PFSK-1 (cell line): ENCODE data around the gene DAPL1.

Source experiments
- FOXP2 ChIP-seq: optimal IDR thresholded peaks from 2 replicates; pipeline ENCODE3; 2011; ENCODE audit warnings: borderline replicate concordance, control low read depth, inconsistent platforms; ENCODE audit not compliant: insufficient read depth; ENCODE audit errors: extremely low read length, extremely low read depth
- POLR2AphosphoS5 ChIP-seq: IDR thresholded peaks from 2 replicates; pipeline ENCODE4 v1.6.1; 2012; ENCODE audit warnings: low read depth, mild to moderate bottlenecking, control low read depth, low read length, moderate library complexity
- REST ChIP-seq, 2 experiments: IDR thresholded peaks; 2 replicates each; pipeline versions ENCODE4 v1.6.1 to v1.8.0; 2011 to 2012; ENCODE audit warnings: low read depth in 2 of 2, low read length in 2 of 2, control low read depth in 1 of 2, inconsistent platforms in 1 of 2, mild to moderate bottlenecking in 1 of 2, moderate library complexity in 1 of 2; ENCODE audit not compliant: insufficient read depth in 1 of 2
- SIN3A ChIP-seq: IDR thresholded peaks from 2 replicates; pipeline ENCODE4 v1.6.1; 2012; ENCODE audit warnings: mild to moderate bottlenecking, low read length, moderate library complexity, borderline replicate concordance; ENCODE audit not compliant: insufficient read depth
- TAF1 ChIP-seq: IDR thresholded peaks from 2 replicates; pipeline ENCODE4 v1.6.1; 2012; ENCODE audit warnings: low read length, control low read depth, borderline replicate concordance; ENCODE audit not compliant: insufficient read depth

Gene DAPL1

GRCh38 chr2:158750458-158751125 is 44.5 kb upstream of the DAPL1 start:
- TF ChIP-seq REST (IDR thresholded peaks at IDR 0.05; ENCODE audit: insufficient read depth in 1 of 2, low read depth in 2 of 2, low read length in 2 of 2) (no peak), FOXP2 (no peak), SIN3A (no peak), POLR2AphosphoS5 (no peak), TAF1 (no peak)

DNA sequence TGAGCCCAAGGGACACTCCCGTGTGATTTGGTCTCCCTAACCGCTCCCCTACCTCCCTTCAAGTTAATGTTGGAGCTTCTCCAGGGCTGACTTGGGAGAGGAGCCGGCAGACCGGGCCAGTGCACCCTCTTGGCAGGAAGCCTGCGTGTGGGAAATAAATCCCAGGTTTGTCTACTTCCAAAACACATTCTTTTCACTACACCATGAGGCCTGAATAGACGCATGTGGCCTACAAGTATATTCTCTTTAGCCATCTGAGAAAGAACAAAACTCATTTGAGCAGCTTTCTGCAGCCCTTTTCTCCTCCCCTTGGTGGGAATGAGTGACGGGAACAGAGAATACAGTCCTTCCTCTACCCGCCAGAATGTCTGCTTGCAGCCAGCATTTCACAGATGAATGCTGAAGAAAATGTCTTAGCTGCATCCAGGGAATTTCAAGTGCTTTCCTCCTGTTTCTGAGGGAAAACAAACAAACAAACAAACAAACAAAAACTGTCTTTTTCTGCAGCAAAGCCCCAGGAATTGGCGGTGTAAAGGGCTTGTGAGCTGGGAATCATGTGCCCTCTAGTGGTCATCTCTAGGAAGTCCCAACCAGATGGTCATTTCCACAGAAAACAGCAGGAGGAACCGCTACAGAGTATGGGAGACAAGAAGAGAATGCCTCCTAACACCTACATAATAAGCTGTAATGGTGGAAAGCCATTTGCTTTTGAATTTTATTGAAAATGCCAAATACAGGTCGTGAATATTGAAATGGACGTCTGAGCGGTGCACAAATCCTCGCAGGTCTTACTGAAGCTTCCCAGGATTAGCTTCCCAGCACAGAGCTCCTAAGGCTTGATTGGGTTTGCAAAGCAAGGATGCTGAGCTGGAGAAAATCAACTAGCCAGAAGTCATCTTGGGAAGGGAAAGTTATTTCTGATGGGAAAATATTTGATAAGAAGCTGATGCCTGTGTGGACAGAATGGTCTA is 41.2 kb upstream of the DAPL1 start:
- no peak for TF ChIP-seq TAF1
- TF ChIP-seq REST (IDR thresholded peaks at IDR 0.05; ENCODE audit: insufficient read depth in 1 of 2, low read depth in 2 of 2, low read length in 2 of 2) = no peak
- TF ChIP-seq SIN3A = no peak
- TF ChIP-seq POLR2AphosphoS5 = no peak
- no peak for TF ChIP-seq FOXP2

DNA sequence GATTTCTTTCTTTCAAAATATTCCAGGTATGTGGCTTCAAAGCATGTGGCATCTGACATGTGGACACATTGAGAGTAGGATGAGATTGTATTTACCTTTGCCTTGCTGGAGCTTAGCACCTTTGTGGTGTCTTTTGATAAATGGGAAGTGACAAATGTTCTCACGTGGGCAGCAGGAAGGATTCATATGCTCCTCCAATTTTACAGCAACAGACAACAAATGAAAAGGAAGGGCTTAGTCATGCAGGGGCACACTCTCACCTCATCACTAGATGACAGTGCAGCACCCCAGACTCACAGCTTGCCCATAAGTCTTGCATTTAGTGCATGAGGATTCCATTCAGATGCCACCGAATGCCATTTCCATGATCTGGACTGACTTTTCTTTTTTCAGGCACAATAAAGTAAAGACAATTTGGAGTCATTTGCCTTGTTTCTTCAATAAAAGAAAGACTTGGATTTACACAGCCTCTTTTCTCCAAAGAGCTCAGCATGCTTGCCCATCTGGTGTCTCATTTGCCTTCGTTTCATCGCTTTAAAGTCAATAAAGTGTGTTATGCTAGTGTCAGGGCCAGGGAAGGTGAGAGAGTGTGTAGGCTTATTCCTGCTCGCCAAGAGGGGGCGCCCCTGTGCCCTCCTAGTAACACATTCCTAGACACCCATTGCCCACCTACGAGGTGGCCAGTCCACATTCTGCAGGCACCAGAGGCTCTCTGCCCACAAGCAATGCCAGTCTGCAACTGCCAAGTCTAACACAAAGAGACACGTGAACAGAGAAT is 39.6 kb upstream of the DAPL1 start:
- TF ChIP-seq FOXP2 = no peak
- TF ChIP-seq REST (IDR thresholded peaks at IDR 0.05; ENCODE audit: insufficient read depth in 1 of 2, low read depth in 2 of 2, low read length in 2 of 2) = no peak
- no peak for TF ChIP-seq SIN3A
- TF ChIP-seq TAF1 = no peak
- TF ChIP-seq POLR2AphosphoS5 = no peak

GRCh38 chr2:158756331-158756730 is 38.8 kb upstream of the DAPL1 start:
- TF ChIP-seq TAF1 = no peak
- TF ChIP-seq FOXP2 = no peak
- TF ChIP-seq REST (IDR thresholded peaks at IDR 0.05; ENCODE audit: insufficient read depth in 1 of 2, low read depth in 2 of 2, low read length in 2 of 2) = no peak
- no peak for TF ChIP-seq SIN3A
- no peak for TF ChIP-seq POLR2AphosphoS5
